Lower lobe of right lung (tissue), 2 donors: ENCODE measurements around the gene NCAPH2. TPM values are rescaled to one million over a fixed set of nuclear protein-coding genes. Genes with fewer than 3 reads are reported as not detected.
A peak's percentile ranks its signal among the peaks of the same experiment; 100 is the strongest.

Source experiments
- ATAC-seq, 2 donors: fragments of 200-7000 bp; cut with Tn5 transposase; one replicate each; pipeline ENCODE4 v1.9.1; 2020 to 2022; ENCODE audit warnings: mild to moderate bottlenecking in 2 of 2, moderate library complexity in 2 of 2
- DNase-seq: peaks from one replicate; pipeline ENCODE4 v3.0.0-alpha.2; 2020
- H3K27ac ChIP-seq: fragments of 200-600 bp; one replicate; pipeline ENCODE4 v1.8.0; 2022
- H3K27me3 ChIP-seq: fragments of 200-600 bp; one replicate; pipeline ENCODE4 v1.8.0; 2022; ENCODE audit warnings: low read depth
- H3K36me3 ChIP-seq: fragments of 200-600 bp; one replicate; pipeline ENCODE4 v1.8.0; 2022; ENCODE audit warnings: mild to moderate bottlenecking
- H3K4me1 ChIP-seq: fragments of 200-600 bp; one replicate; pipeline ENCODE4 v1.8.0; 2022
- H3K4me3 ChIP-seq: fragments of 200-600 bp; one replicate; pipeline ENCODE4 v1.8.0; 2022; ENCODE audit warnings: mild to moderate bottlenecking
- H3K9me3 ChIP-seq: fragments of 200-600 bp; one replicate; pipeline ENCODE4 v1.8.0; 2022
- CTCF ChIP-seq: fragments of 200-600 bp; IDR thresholded peaks from one replicate; pipeline ENCODE4 v1.8.0; 2022; ENCODE audit warnings: antibody characterized with exemption, mild to moderate bottlenecking
- intact Hi-C: fragments of 100-400 bp; cut with DNase I; formaldehyde crosslinking; loops from one replicate; pipeline ENCODE4 v1.11.0; 2022
- total RNA-seq: library from RNA; stranded (reverse); fragmentation: NEBNext Ultra II Directional; extraction: Animal tissue kit (Norgen Biotek cat#: 25700); gene quantifications from one replicate; pipeline ENCODE4 v1.2.1, GENCODE V29; 2021
- donor health status: DM: no; HTN: yes; CAD: no; lungs with severe emphysema.

NCAPH2 gene
- total RNA-seq, 1 donor from 2014 or later: 46.1 TPM

GRCh38 chr22:50553310-50553709 lies 45.3 kb downstream of the NCAPH2 start:
- no peak for ATAC-seq
- no peaks in the 10 kb centered on the region for H3K9me3 ChIP-seq
- peaks cover 11% of the 10 kb centered on the region for H3K4me1 ChIP-seq
- H3K27me3 ChIP-seq: peaks cover 16% of the 10 kb centered on the region
- no peak overlapping the region for H3K27ac ChIP-seq
- no peak for TF ChIP-seq CTCF
- no peak overlapping the region for H3K4me3 ChIP-seq
- intact Hi-C loops: no loop called here
- no peaks in the 10 kb centered on the region for H3K36me3 ChIP-seq
- DNase-seq: no peak

GRCh38 chr22:50556703-50557102 lies 48.7 kb downstream of the NCAPH2 start:
- Histone ChIP-seq H3K4me3 (no peak overlapping the region), H3K36me3 (no peaks in the 10 kb centered on the region), H3K27ac (no peak overlapping the region), H3K9me3 (no peaks in the 10 kb centered on the region), H3K4me1 (no peaks in the 10 kb centered on the region), H3K27me3 (no peaks in the 10 kb centered on the region)
- DNase-seq: no peak
- intact Hi-C loops: no loop called here
- TF ChIP-seq CTCF: no peak
- no peak for ATAC-seq

GRCh38 chr22:50560034-50560433 lies 52.0 kb downstream of the NCAPH2 start:
- no peak for DNase-seq
- no peaks in the 10 kb centered on the region for H3K27me3 ChIP-seq
- TF ChIP-seq CTCF: no peak
- peaks cover 8% of the 10 kb centered on the region for H3K4me1 ChIP-seq
- H3K4me3 ChIP-seq: no peak overlapping the region
- no peak for ATAC-seq
- no peak overlapping the region for H3K27ac ChIP-seq
- intact Hi-C loops: no loop called here
- H3K9me3 ChIP-seq: no peaks in the 10 kb centered on the region
- no peaks in the 10 kb centered on the region for H3K36me3 ChIP-seq

GRCh38 chr22:50561401-50562358 lies 53.7 kb downstream of the NCAPH2 start:
- no peaks in the 10 kb centered on the region for H3K9me3 ChIP-seq
- H3K4me1 ChIP-seq: peaks cover 8% of the 10 kb centered on the region
- no peak for DNase-seq
- no peak for TF ChIP-seq CTCF
- H3K27ac ChIP-seq: no peak overlapping the region
- H3K36me3 ChIP-seq: no peaks in the 10 kb centered on the region
- intact Hi-C loops: no loop called here
- ATAC-seq: no peak
- H3K27me3 ChIP-seq: no peaks in the 10 kb centered on the region
- no peak overlapping the region for H3K4me3 ChIP-seq

- Histone ChIP-seq H3K36me3 (no peaks in the 10 kb centered on the region), H3K27ac (peak within 1 kb of the TSS; percentile 75), H3K9me3 (no peaks in the 10 kb centered on the region), H3K4me3 (peak within 1 kb of the TSS; percentile 70), H3K27me3 (no peaks in the 10 kb centered on the region), H3K4me1 (peaks cover 8% of the 10 kb centered on the region)
- DNase-seq: peak; percentile 99
- intact Hi-C loops: no loop called here
- TF ChIP-seq CTCF: peak; percentile 97
- peak; percentile 99 for ATAC-seq
Observed at GRCh38 chr22:50562523-50563412, 54.7 kb downstream of the NCAPH2 start, which contains the start of gene SYCE3. Gene SYCE3, minus strand, starts transcription at chr22:50562919. Its CDS starts 6,514 bp downstream, at chr22:50556405.
